DMS 273 (cell line): ENCODE measurements around the gene CSTB.

ENCODE experiments used
- DNase-seq: peaks from one replicate; lab custom pipeline; 2025; ENCODE audit not compliant: unreplicated experiment; lab: John Stamatoyannopoulos, UW

The CSTB gene

GRCh38 chr21:43769325-43769958 lies 6.7 kb downstream of the CSTB start:
- DNase-seq: no peak

GRCh38 chr21:43768868-43769167 lies 7.3 kb downstream of the CSTB start:
- no peak for DNase-seq

- DNase-seq: no peak
Measured at GRCh38 chr21:43767984-43768867, 7.9 kb downstream of the CSTB start.

GRCh38 chr21:43767498-43767983 lies 8.6 kb downstream of the CSTB start:
- no peak for DNase-seq

GRCh38 chr21:43766734-43767497 lies 9.2 kb downstream of the CSTB start:
- peak; percentile 65 for DNase-seq

GRCh38 chr21:43764576-43765495 lies 11.3 kb downstream of the CSTB start:
- no peak for DNase-seq

GRCh38 chr21:43763901-43764523 lies 12.1 kb downstream of the CSTB start:
- no peak for DNase-seq

GRCh38 chr21:43762303-43763128 lies 13.6 kb downstream of the CSTB start:
- DNase-seq: no peak

- no peak for DNase-seq
Measured at GRCh38 chr21:43761886-43762285, 14.2 kb downstream of the CSTB start.

- DNase-seq: no peak
Measured at GRCh38 chr21:43760391-43760958, 15.6 kb downstream of the CSTB start.

GRCh38 chr21:43759651-43760050 lies 16.5 kb downstream of the CSTB start:
- no peak for DNase-seq

GRCh38 chr21:43758811-43759210 lies 17.3 kb downstream of the CSTB start:
- no peak for DNase-seq

- peak; percentile 47 for DNase-seq
Measured at GRCh38 chr21:43758111-43758641, 17.9 kb downstream of the CSTB start.

- DNase-seq: peak; percentile 44
Measured at GRCh38 chr21:43757601-43758000, 18.5 kb downstream of the CSTB start.

GRCh38 chr21:43755820-43756594 lies 20.1 kb downstream of the CSTB start:
- DNase-seq: no peak

- no peak for DNase-seq
Measured at GRCh38 chr21:43754948-43755781, 20.9 kb downstream of the CSTB start.

GRCh38 chr21:43753439-43753799 lies 22.7 kb downstream of the CSTB start:
- DNase-seq: no peak
